CD4-positive, alpha-beta T cell (primary cell): ENCODE measurements around the gene TULP3. TPM values are rescaled to one million over a fixed set of nuclear protein-coding genes. Genes with fewer than 3 reads are reported as not detected.

Source experiments
- ATAC-seq: fragments of 200-7000 bp; cut with Tn5 transposase; one replicate; pipeline ENCODE4 v1.10.0; 2022; ENCODE audit warnings: mild to moderate bottlenecking; ENCODE audit not compliant: poor library complexity
- CTCF ChIA-PET: fragments of 350-600 bp; sonication (Branson Sonifier 250); formaldehyde crosslinking; loops from one replicate; lab custom pipeline; 2021; ENCODE audit warnings: antibody characterized with exemption, inconsistent platforms; lab: Charles Lee
- POLR2A ChIA-PET: fragments of 350-600 bp; sonication (Branson Sonifier 250); formaldehyde crosslinking; loops from one replicate; lab custom pipeline; 2021; ENCODE audit warnings: antibody characterized with exemption, inconsistent platforms; lab: Charles Lee
- DNase-seq, 14 experiments: peaks; one replicate each; pipeline ENCODE4 v3.0.0-alpha.2; 2013 to 2020; ENCODE audit warnings: mixed read lengths in 2 of 14
- H3K27ac ChIP-seq, 2 donors: one replicate each; pipeline versions ENCODE4 v1.5.1 to v1.7.0; 2013; ENCODE audit warnings: low read length in 2 of 2, low read depth in 1 of 2, mild to moderate bottlenecking in 1 of 2
- H3K27me3 ChIP-seq, 2 experiments: 1 replicate in 1 of 2; 2 replicates in 1 of 2; pipeline versions ENCODE4 v1.6.1 to v1.7.0; 2013; ENCODE audit warnings: low read length in 2 of 2, control low read depth in 1 of 2, mild to moderate bottlenecking in 1 of 2, moderate library complexity in 1 of 2; ENCODE audit not compliant: insufficient read depth in 2 of 2, control insufficient read depth in 1 of 2
- H3K36me3 ChIP-seq: one replicate; pipeline ENCODE4 v1.6.1; 2013; ENCODE audit warnings: low read length, control low read depth; ENCODE audit not compliant: insufficient read depth
- H3K4me1 ChIP-seq: one replicate; pipeline ENCODE4 v1.6.1; 2013; ENCODE audit warnings: low read length, control low read depth; ENCODE audit not compliant: insufficient read depth
- H3K4me3 ChIP-seq: one replicate; pipeline ENCODE4 v1.5.1; 2013; ENCODE audit warnings: mild to moderate bottlenecking, low read length, moderate library complexity
- H3K9me3 ChIP-seq, 2 experiments: 1 replicate in 1 of 2; 2 replicates in 1 of 2; pipeline versions ENCODE4 v1.6.1 to v1.7.0; 2013; ENCODE audit warnings: low read length in 2 of 2, mild to moderate bottlenecking in 2 of 2, control low read depth in 1 of 2, moderate library complexity in 1 of 2; ENCODE audit not compliant: control insufficient read depth in 1 of 2, insufficient read depth in 1 of 2
- H3K27ac Mint-ChIP-seq: one replicate; pipeline ENCODE4 v1.8.0; 2020; ENCODE audit warnings: mixed read lengths
- H3K27me3 Mint-ChIP-seq: one replicate; pipeline ENCODE4 v1.8.0; 2021; ENCODE audit warnings: mixed read lengths
- H3K36me3 Mint-ChIP-seq: one replicate; pipeline ENCODE4 v1.8.0; 2021; ENCODE audit warnings: low read depth, mixed read lengths
- H3K4me1 Mint-ChIP-seq: one replicate; pipeline ENCODE4 v1.8.0; 2021; ENCODE audit warnings: low read depth, mixed read lengths
- H3K4me3 Mint-ChIP-seq: one replicate; pipeline ENCODE4 v1.8.0; 2020; ENCODE audit warnings: mild to moderate bottlenecking, mixed read lengths
- H3K9me3 Mint-ChIP-seq: one replicate; pipeline ENCODE4 v1.8.0; 2020; ENCODE audit warnings: mixed read lengths
- intact Hi-C, 2 experiments: fragments of 100-400 bp; cut with DNase I in 1 of 2; cut with micrococcal nuclease in 1 of 2; formaldehyde crosslinking; loops; one replicate each; pipeline versions ENCODE4 v1.15.1 to v1.9.0; 2023 to 2025; cut with DNase I, micrococcal nuclease
- polyA plus RNA-seq, 2 donors: library from polyadenylated mRNA; unstranded; fragments of 120-200 nt; gene quantifications; one replicate each; pipeline ENCODE4 v1.2.1, GENCODE V29; 2013
- total RNA-seq, 174 experiments: library from RNA in 2 of 174; stranded (reverse) in 2 of 174; gene quantifications; one replicate each; pipeline ENCODE4 v1.2.3 and lab custom pipeline; 2021 to 2026
- TF ChIP-seq, protein P1 (sequence below): fragments of 200-600 bp; IDR thresholded peaks from one replicate; pipeline ENCODE4 v1.8.0; 2022; ENCODE audit warnings: antibody characterized with exemption, mild to moderate bottlenecking

TULP3 gene
- total RNA-seq, result 1 to 10 TPM; 4.2 to 5.5 TPM
- polyA plus RNA-seq (2013, experiment 1 of 2), result 5.6 TPM
- 7.2 TPM for polyA plus RNA-seq (2013, experiment 2 of 2)
- 3.7 to 21.4 (median 11.7) reads per million in 172 experiments for total RNA-seq (lab: John Stamatoyannopoulos, UW)

- ChIA-PET CTCF (interaction anchor here (1.0 to 1.3 kb wide), 3 partner anchors 12 to 17 kb away, joined by 3 read pairs; no protein-coding TSS in a partner anchor), POLR2A (interaction anchor here (1.5 to 7.6 kb wide), 3 partner anchors 12 to 199 kb away, joined by 7 to 77 read pairs (median 7); partner anchors contain the start of genes FKBP4, FOXM1 and RHNO1)
- Mint-ChIP-seq H3K36me3 (peaks cover 22% of the 10 kb centered on the region), H3K27me3 (no peaks in the 10 kb centered on the region), H3K9me3 (no peaks in the 10 kb centered on the region), H3K4me3 (peak within 1 kb of the TSS; percentile 97), H3K27ac (peak within 1 kb of the TSS; percentile 83), H3K4me1 (peaks cover 29% of the 10 kb centered on the region)
- Histone ChIP-seq H3K4me1 (peaks cover 19% of the 10 kb centered on the region), H3K9me3 (no peaks in the 10 kb centered on the region), H3K27me3 (no peaks in the 10 kb centered on the region), H3K27ac (peak within 1 kb of the TSS; percentile 74 to 77), H3K4me3 (peak within 1 kb of the TSS; percentile 100), H3K36me3 (peaks cover 4% of the 10 kb centered on the region)
- ATAC-seq (peak; percentile 98), DNase-seq (peak; percentile 97 to 99 (median 98))
- TF ChIP-seq, protein P1, sequence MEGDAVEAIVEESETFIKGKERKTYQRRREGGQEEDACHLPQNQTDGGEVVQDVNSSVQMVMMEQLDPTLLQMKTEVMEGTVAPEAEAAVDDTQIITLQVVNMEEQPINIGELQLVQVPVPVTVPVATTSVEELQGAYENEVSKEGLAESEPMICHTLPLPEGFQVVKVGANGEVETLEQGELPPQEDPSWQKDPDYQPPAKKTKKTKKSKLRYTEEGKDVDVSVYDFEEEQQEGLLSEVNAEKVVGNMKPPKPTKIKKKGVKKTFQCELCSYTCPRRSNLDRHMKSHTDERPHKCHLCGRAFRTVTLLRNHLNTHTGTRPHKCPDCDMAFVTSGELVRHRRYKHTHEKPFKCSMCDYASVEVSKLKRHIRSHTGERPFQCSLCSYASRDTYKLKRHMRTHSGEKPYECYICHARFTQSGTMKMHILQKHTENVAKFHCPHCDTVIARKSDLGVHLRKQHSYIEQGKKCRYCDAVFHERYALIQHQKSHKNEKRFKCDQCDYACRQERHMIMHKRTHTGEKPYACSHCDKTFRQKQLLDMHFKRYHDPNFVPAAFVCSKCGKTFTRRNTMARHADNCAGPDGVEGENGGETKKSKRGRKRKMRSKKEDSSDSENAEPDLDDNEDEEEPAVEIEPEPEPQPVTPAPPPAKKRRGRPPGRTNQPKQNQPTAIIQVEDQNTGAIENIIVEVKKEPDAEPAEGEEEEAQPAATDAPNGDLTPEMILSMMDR, result no peak
- intact Hi-C loops, result loop anchor here in 1 of 2 experiments (1.0 to 10.0 kb wide), 4 partner anchors 13 to 984 kb away; partner anchors contain the start of genes FOXM1, ITFG2, PARP11 and RHNO1
These were observed at the start of gene TULP3 for GRCh38 chr12:2890388-2891239. TULP3 (plus strand) TSS chr12:2890891; CDS start chr12:2890948, 57 bp downstream.

- intact Hi-C loops, result no loop called here
- DNase-seq, result no peak
- H3K4me3 Mint-ChIP-seq, result no peak overlapping the region
- ATAC-seq, result no peak
- no peaks in the 10 kb centered on the region for H3K27me3 Mint-ChIP-seq
- H3K27ac Mint-ChIP-seq, result no peak overlapping the region
- H3K4me1 Mint-ChIP-seq, result no peaks in the 10 kb centered on the region
- H3K9me3 Mint-ChIP-seq, result no peaks in the 10 kb centered on the region
- no peak overlapping the region for H3K4me3 ChIP-seq
- TF ChIP-seq, protein P1, result no peak
- ChIA-PET CTCF (no interaction called here), POLR2A (no interaction called here)
- peaks cover 58% of the 10 kb centered on the region for H3K36me3 ChIP-seq
- H3K9me3 ChIP-seq, result no peaks in the 10 kb centered on the region
- H3K27ac ChIP-seq, result no peak overlapping the region
- no peaks in the 10 kb centered on the region for H3K4me1 ChIP-seq
- H3K36me3 Mint-ChIP-seq, result peaks cover 65% of the 10 kb centered on the region
- H3K27me3 ChIP-seq, result no peaks in the 10 kb centered on the region
These were observed 49.5 kb upstream of the TULP3 start for GRCh38 chr12:2841056-2841650.

DNA sequence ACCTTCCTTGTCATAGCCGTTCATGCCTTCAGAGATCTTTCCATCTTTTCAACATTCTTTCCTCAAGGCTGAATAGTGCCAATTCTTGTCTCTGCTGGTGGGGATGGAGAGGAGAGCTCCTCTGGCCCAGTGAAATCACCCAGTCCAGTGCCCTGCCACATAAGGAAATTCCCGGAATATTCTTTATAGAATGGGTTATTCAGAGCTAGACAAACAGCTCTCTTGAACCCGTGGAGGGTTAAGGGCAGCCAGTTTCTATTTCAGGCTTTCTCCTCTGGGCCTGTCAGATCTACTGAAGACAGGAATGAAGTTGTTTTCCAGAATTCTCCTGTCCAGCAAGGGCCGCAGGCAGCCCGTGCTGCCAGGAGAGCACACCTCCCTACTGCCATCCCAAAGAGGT, 47.7 kb upstream of the TULP3 start:
- H3K27ac ChIP-seq, result no peak overlapping the region
- no peak for DNase-seq
- TF ChIP-seq, protein P1, result no peak
- no peaks in the 10 kb centered on the region for H3K4me1 ChIP-seq
- Mint-ChIP-seq H3K4me1 (no peaks in the 10 kb centered on the region), H3K9me3 (no peaks in the 10 kb centered on the region), H3K27me3 (no peaks in the 10 kb centered on the region), H3K36me3 (peaks cover 70% of the 10 kb centered on the region), H3K27ac (no peak overlapping the region), H3K4me3 (no peak overlapping the region)
- ChIA-PET CTCF (no interaction called here), POLR2A (no interaction called here)
- no peaks in the 10 kb centered on the region for H3K27me3 ChIP-seq
- no peak overlapping the region for H3K4me3 ChIP-seq
- intact Hi-C loops, result no loop called here
- H3K36me3 ChIP-seq, result peaks cover 55% of the 10 kb centered on the region
- ATAC-seq, result no peak
- no peaks in the 10 kb centered on the region for H3K9me3 ChIP-seq
